Astrocyte (in vitro differentiated cells and primary cell): ENCODE data around the gene TEX51. TPM values are rescaled to one million over a fixed set of nuclear protein-coding genes. Genes with fewer than 3 reads are reported as not detected.

ENCODE experiments used
- DNase-seq: peaks from one replicate; pipeline ENCODE4 v3.0.0-alpha.2; 2010; ENCODE audit warnings: low read depth
- FAIRE-seq: peaks from 2 replicates; lab custom pipeline; 2011; peaks lifted over from hg19 to GRCh38; lab: Jason Lieb, UNC
- H2AFZ ChIP-seq: 2 replicates; pipeline ENCODE4 v1.6.0; 2012; ENCODE audit warnings: low read depth, low read length, inconsistent platforms
- H3K27ac ChIP-seq: 2 replicates; pipeline ENCODE4 v1.5.1; 2011; ENCODE audit warnings: low read depth, low read length, inconsistent platforms
- H3K27me3 ChIP-seq: 2 replicates; pipeline ENCODE4 v1.6.0; 2011; ENCODE audit warnings: low read length, inconsistent platforms; ENCODE audit not compliant: insufficient read depth
- H3K36me3 ChIP-seq: 2 replicates; pipeline ENCODE4 v1.5.1; 2011; ENCODE audit warnings: low read length, inconsistent platforms; ENCODE audit not compliant: insufficient read depth
- H3K4me1 ChIP-seq: 2 replicates; pipeline ENCODE4 v1.5.1; 2011; ENCODE audit warnings: low read length, inconsistent platforms; ENCODE audit not compliant: insufficient read depth
- H3K4me2 ChIP-seq: 2 replicates; pipeline ENCODE4 v1.6.0; 2012; ENCODE audit warnings: low read length, inconsistent platforms
- H3K4me3 ChIP-seq: 2 replicates; pipeline ENCODE4 v1.5.1; 2011; ENCODE audit warnings: low read depth, mild to moderate bottlenecking, low read length, inconsistent platforms; ENCODE audit not compliant: insufficient read depth
- H3K79me2 ChIP-seq: 2 replicates; pipeline ENCODE4 v1.6.0; 2012; ENCODE audit warnings: mild to moderate bottlenecking, low read length, inconsistent platforms; ENCODE audit not compliant: insufficient read depth
- H3K9ac ChIP-seq: 2 replicates; pipeline ENCODE4 v1.6.0; 2012; ENCODE audit warnings: mild to moderate bottlenecking, low read length, inconsistent platforms
- H3K9me3 ChIP-seq: 2 replicates; pipeline ENCODE4 v1.5.1; 2012; ENCODE audit warnings: low read depth, mild to moderate bottlenecking, low read length, inconsistent platforms; ENCODE audit not compliant: insufficient read depth
- H4K20me1 ChIP-seq: 2 replicates; pipeline ENCODE4 v1.6.0; 2012; ENCODE audit warnings: low read length, inconsistent platforms; ENCODE audit not compliant: insufficient read depth
- H3K27ac Mint-ChIP-seq: one replicate; pipeline ENCODE4 v1.8.0; 2021; ENCODE audit warnings: mild to moderate bottlenecking, mixed read lengths; ENCODE audit not compliant: unreplicated experiment
- H3K27me3 Mint-ChIP-seq: one replicate; pipeline ENCODE4 v1.8.0; 2021; ENCODE audit warnings: low read depth, mixed read lengths; ENCODE audit not compliant: unreplicated experiment
- H3K36me3 Mint-ChIP-seq: one replicate; pipeline ENCODE4 v1.8.0; 2021; ENCODE audit warnings: low read depth, mixed read lengths; ENCODE audit not compliant: unreplicated experiment
- H3K4me1 Mint-ChIP-seq: one replicate; pipeline ENCODE4 v1.8.0; 2021; ENCODE audit warnings: low read depth, mixed read lengths; ENCODE audit not compliant: unreplicated experiment
- H3K4me3 Mint-ChIP-seq: one replicate; pipeline ENCODE4 v1.8.0; 2021; ENCODE audit warnings: mild to moderate bottlenecking, moderate library complexity, mixed read lengths; ENCODE audit not compliant: unreplicated experiment
- H3K9me3 Mint-ChIP-seq: one replicate; pipeline ENCODE4 v1.8.0; 2021; ENCODE audit warnings: mild to moderate bottlenecking, mixed read lengths; ENCODE audit not compliant: unreplicated experiment
- CTCF ChIP-seq: IDR thresholded peaks from 2 replicates; pipeline ENCODE4 v1.5.1; 2011; ENCODE audit warnings: low read depth, mild to moderate bottlenecking, inconsistent platforms, low read length, moderate library complexity; ENCODE audit not compliant: insufficient read depth
- EZH2 ChIP-seq: IDR thresholded peaks from 2 replicates; pipeline ENCODE4 v1.6.1; 2012; ENCODE audit warnings: mild to moderate bottlenecking, low read length, inconsistent platforms; ENCODE audit not compliant: insufficient read depth
- total RNA-seq: library from RNA; stranded (reverse); gene quantifications from 2 replicates; pipeline ENCODE4 v1.2.1, GENCODE V29; 2021

TEX51 gene
- total RNA-seq, 1 donor from 2014 or later: not detected

GRCh38 chr2:126901459-126901858, 2.8 kb downstream of the TEX51 start:
- no peak for FAIRE-seq
- peaks cover 17% of the 10 kb centered on the region for H3K9me3 Mint-ChIP-seq
- TF ChIP-seq EZH2 (no peak), CTCF (no peak)

GRCh38 chr2:126902152-126902835, 3.6 kb downstream of the TEX51 start:
- no peak overlapping the region for H3K4me3 ChIP-seq
- H3K27ac Mint-ChIP-seq: no peak overlapping the region
- no peaks in the 10 kb centered on the region for H3K27me3 ChIP-seq
- peaks cover 17% of the 10 kb centered on the region for H3K9me3 Mint-ChIP-seq
- no peak overlapping the region for H3K9ac ChIP-seq
- H3K4me1 Mint-ChIP-seq: no peaks in the 10 kb centered on the region
- peaks cover 3% of the 10 kb centered on the region for H3K36me3 Mint-ChIP-seq
- no peak for DNase-seq
- H2AFZ ChIP-seq: no peak overlapping the region
- no peaks in the 10 kb centered on the region for H3K4me1 ChIP-seq
- no peaks in the 10 kb centered on the region for H3K79me2 ChIP-seq
- peaks cover 32% of the 10 kb centered on the region for H3K27me3 Mint-ChIP-seq
- TF ChIP-seq CTCF (no peak), EZH2 (no peak)
- H3K9me3 ChIP-seq: no peaks in the 10 kb centered on the region
- no peak overlapping the region for H3K27ac ChIP-seq
- H3K4me3 Mint-ChIP-seq: no peak overlapping the region
- no peak for FAIRE-seq
- H3K4me2 ChIP-seq: no peak overlapping the region
- H3K36me3 ChIP-seq: no peaks in the 10 kb centered on the region
- no peaks in the 10 kb centered on the region for H4K20me1 ChIP-seq

More at GRCh38 chr2:126901459-126901858, 2.8 kb downstream of the TEX51 start:
- Histone ChIP-seq H3K27me3 (no peaks in the 10 kb centered on the region), H3K36me3 (no peaks in the 10 kb centered on the region), H3K9me3 (no peaks in the 10 kb centered on the region), H3K27ac (no peak overlapping the region), H3K79me2 (no peaks in the 10 kb centered on the region), H2AFZ (no peak overlapping the region), H3K4me1 (no peaks in the 10 kb centered on the region), H3K9ac (no peak overlapping the region), H3K4me3 (no peak overlapping the region), H4K20me1 (no peaks in the 10 kb centered on the region), H3K4me2 (no peak overlapping the region)
- Mint-ChIP-seq H3K36me3 (peaks cover 3% of the 10 kb centered on the region), H3K27ac (no peak overlapping the region), H3K27me3 (peaks cover 23% of the 10 kb centered on the region), H3K4me1 (no peaks in the 10 kb centered on the region), H3K4me3 (no peak overlapping the region)
- DNase-seq: no peak

GRCh38 chr2:126902859-126903258, 4.2 kb downstream of the TEX51 start:
- FAIRE-seq (no peak), DNase-seq (no peak)
- TF ChIP-seq CTCF: no peak
- no peak for TF ChIP-seq EZH2
- Histone ChIP-seq H3K27ac (no peak overlapping the region), H3K4me3 (no peak overlapping the region), H4K20me1 (no peaks in the 10 kb centered on the region), H2AFZ (no peak overlapping the region), H3K4me1 (no peaks in the 10 kb centered on the region), H3K4me2 (no peak overlapping the region), H3K36me3 (no peaks in the 10 kb centered on the region), H3K9me3 (no peaks in the 10 kb centered on the region), H3K79me2 (no peaks in the 10 kb centered on the region), H3K9ac (no peak overlapping the region), H3K27me3 (no peaks in the 10 kb centered on the region)
- H3K27ac Mint-ChIP-seq: no peak overlapping the region
- peaks cover 13% of the 10 kb centered on the region for H3K9me3 Mint-ChIP-seq
- H3K27me3 Mint-ChIP-seq: peaks cover 37% of the 10 kb centered on the region
- no peak overlapping the region for H3K4me3 Mint-ChIP-seq
- peaks cover 1% of the 10 kb centered on the region for H3K4me1 Mint-ChIP-seq
- H3K36me3 Mint-ChIP-seq: peaks cover 3% of the 10 kb centered on the region
